GM21381 (cell line): ENCODE results near the gene SRRM5.
"Not testable (repeated sequence)": the region's sequence is repeated elsewhere in the genome, so short reads cannot be mapped to it uniquely, and the experiment has no call there.

Experiments used
- ATAC-seq: cut with Tn5 transposase; IDR thresholded peaks from one replicate; pipeline ENCODE4 v1.9.1; 2021; ENCODE audit warnings: mild to moderate bottlenecking, moderate library complexity; ENCODE audit not compliant: unreplicated experiment

Gene SRRM5

DNA sequence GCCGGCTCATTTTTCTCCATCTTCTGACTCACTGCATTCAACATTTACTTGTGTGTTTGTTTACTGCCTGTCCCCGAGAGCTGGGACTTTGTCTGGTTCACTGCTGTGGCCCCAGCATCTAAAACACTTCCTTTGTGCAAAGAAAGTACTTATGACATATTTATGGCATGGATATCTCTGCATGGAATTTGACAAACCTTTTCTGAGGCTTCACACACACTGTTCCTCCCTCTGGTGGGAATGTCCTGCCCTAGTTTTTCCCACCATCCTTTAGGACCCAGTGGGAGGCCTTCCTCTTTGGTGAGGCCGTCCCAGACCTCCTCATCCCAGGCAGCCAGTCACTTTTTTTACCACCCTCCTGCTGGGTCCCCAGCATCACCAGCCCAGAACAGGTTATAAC, 1.4 kb upstream of the SRRM5 start:
- no peak for ATAC-seq

- ATAC-seq, result no peak
These were observed 486 bp downstream of the SRRM5 start for GRCh38 chr19:43612374-43612773.

DNA sequence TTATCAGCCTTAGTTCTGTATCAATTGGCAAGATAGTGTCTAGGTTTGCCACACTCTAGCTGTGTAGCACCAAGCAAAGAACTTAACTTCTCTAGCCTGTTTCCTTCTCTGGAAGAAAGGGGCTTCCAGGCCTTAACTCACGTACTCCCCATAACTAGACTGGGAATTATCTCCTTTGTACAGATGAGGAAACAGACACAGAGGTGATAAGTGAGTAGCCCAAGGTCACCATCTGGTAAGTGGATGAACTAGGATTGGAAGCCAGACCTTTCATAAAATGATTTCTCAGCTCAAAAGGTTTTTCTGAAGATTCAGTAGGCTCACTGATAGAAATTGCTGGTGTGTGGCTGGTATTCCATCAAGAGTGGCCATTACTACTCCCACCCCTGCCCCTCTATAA, 4.4 kb downstream of the SRRM5 start:
- ATAC-seq, result no peak

DNA sequence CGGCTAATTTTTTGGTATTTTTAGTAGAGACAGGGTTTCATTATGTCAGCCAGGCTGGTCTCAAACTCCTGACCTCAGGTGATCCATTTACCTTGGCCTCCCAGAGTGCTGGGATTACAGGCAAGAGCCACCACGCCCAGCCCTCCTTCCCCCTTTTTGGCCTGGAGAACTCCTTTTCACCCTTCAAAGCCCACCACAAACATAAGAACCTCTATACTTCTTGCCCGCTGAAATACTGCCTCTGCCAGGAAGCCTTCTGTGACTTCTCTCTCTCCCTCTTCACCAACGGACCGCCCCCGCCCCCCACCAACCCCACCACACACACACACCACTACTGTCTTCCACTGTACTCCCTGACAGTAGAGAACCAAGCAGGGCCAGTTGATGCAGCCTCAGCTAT, 5.1 kb downstream of the SRRM5 start:
- ATAC-seq, result no peak

DNA sequence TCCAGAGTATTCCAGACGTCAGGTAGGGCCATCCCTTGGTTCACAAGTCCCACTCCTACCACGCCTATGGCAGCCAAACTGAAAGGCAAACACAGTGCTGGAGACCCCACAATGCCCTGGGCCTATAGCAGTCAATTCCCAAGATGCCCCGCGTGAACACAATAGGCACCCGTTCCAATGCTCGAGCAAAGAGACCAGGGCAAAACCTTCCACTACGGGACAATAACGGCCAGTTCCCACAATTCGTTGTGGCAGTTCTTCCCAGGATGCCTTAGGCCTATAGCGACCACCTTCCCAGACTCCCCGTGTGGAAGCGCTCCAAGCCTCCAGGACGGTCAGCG, 7.0 kb downstream of the SRRM5 start:
- peak; percentile 21 for ATAC-seq

DNA sequence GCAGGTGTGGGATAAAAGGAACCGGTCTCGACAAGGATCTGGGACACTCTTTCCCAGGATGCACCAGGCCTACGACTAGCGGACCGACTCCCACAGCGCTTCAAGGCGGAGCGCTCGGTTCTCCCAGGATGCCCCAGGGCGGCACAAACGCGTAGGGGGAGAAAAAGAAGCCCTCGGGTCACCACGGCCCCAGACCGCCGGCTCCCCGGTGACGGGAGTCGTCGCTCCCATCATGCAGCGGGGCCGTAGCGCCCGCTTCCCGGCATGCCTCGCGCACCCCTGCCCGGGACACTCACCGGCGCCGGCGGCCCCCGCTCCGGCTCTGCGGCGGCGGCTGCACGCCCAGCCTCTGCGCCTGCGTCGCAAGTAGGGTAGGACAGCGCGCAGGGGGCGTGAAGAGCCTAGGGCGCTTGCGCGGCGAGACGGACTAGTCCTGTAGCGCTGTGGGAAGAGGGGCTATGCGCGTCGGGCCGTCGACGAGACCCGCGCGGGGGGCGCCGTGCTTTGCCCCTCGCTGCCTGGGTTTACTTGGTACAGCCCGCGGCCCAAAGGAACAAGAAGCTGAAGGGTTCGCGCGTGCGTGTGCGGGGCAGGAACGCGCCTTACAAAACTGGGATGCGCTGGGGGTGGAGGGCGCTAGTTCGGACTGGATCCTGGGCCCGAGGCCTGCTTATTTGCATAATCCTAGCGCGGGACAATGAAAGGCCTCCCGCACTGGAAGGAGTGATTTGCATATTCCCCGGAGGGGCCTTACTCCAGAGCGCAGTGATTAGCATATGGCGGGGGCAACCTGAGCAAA, 7.6 kb downstream of the SRRM5 start, which contains the start of gene ZNF428:
TSS of gene ZNF428 (minus strand) at position 368 of the 799 bp plus-strand sequence. CDS start 5,325 bp downstream, outside the sequence.
- ATAC-seq, result peak; percentile 70

DNA sequence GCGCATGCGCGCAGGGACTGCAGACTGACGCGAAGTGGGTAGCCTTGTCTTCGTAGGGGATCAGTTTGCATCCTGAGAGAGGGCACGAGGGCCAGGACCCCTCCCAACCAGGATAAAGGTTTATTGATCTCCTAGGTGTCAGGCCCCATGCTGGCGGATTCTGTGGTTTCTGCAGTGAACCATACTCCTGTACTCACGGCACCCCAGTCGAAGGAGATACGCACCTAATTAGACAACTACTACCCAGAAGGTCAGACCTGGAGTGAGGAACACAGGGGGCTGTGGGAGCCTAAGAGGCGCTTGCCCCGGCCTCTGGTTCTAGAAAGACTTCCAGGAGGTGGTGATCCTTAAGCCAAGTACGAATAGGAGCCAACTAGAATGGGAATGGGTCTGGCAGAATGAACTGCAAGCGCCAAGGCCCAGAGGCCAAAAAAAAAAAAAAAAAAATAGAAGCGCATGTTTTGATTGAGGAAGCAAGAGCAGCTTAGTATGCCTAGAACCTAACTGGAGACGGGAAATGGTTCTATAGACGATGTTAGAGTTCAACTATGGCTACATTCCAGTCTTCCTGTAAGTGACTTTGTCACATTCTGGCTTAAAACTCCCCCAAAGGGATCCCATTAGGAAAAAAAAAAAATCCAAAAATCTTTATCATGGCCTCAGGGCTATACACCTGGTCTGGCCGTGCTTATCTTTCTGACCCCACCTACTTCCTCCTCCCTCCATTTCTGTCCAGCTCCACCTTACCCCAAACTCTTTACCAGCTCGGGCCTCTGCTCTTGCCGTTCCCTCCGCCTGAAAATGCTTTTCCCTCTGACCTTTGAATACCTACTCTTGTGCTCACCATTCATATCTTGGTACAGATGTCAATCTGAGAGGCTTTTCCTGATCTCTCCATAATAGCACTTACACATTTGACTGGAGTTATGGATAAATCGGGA, 8.4 kb downstream of the SRRM5 start:
- ATAC-seq, result no peak

- ATAC-seq, result no peak
These were observed 10.2 kb downstream of the SRRM5 start for GRCh38 chr19:43622070-43622469.

DNA sequence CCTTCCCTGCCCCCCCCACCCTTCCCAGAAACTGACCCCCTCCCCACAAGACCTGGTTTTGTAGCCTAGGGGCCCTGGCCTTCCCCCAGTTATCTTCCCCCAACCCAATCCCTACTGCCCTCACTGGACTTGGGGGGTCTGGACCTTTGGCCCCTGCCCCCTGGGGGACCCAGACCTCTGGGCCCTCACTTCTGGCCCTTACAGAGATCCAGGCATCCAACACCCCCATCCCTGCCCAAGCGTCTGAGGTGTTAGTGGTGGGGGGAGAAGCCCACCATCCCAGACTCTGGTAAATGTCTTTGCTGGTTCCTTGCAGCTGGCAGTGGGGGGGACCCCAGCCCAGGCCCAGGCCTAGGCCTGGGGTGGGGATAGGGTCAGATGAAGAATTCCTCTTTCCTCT, 11.1 kb downstream of the SRRM5 start:
- no peak for ATAC-seq

DNA sequence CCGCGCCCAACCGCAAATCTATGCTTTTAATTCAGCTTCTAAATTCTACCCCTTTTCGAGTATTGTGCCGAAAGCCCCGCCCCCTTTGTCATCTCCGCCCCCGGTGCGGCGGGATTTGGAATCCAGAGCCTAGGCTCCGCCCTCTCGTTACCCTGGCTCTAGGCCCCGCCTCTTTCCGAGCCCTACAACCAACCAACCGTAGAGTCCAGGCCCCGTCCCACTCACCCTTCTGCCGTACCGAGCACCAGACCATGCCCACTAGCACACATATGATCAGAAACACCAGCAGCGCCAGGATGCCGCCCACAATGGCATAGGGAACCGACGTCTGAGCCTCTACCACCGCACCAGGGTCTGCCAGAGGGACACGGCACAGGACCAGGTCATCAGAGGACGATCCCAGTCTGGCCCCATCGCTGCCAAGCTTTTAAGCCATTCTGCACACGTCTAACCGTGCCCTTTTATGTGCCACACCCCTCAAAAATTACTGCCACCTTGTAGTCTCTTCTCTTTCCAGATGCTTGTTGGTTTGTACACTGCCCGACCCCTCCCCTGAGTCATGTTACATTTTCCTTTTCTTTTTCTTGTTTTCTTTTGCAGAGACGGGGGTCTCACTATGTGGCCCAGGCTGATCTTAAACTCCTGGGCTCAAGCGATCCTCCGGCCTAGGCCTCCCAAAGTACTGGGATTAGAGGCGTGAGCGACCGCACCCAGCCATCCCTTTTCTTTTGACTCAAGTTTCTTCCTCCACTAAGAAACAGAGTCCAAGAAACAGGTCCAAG, 12.2 kb downstream of the SRRM5 start:
- no peak for ATAC-seq

DNA sequence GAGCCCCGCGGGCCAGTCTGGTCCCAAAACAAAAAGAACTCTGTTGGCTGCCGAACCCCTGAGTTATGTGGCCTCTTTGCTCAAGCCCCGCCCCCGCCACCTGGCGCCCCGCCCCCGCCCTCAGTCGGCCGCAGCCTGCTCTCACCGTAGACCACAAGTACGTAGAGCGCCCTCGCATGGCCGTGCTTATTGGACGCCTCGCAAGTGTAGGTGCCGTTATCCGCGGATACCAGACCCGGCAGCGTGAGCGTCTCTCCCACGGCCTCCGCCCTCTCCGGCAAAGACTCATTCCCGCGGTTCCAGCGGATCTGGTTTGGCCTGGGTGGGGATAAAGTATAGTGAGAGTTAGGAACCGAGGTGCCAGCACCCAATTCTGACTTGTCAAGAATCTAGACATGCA, 13.0 kb downstream of the SRRM5 start:
- ATAC-seq, result no peak

DNA sequence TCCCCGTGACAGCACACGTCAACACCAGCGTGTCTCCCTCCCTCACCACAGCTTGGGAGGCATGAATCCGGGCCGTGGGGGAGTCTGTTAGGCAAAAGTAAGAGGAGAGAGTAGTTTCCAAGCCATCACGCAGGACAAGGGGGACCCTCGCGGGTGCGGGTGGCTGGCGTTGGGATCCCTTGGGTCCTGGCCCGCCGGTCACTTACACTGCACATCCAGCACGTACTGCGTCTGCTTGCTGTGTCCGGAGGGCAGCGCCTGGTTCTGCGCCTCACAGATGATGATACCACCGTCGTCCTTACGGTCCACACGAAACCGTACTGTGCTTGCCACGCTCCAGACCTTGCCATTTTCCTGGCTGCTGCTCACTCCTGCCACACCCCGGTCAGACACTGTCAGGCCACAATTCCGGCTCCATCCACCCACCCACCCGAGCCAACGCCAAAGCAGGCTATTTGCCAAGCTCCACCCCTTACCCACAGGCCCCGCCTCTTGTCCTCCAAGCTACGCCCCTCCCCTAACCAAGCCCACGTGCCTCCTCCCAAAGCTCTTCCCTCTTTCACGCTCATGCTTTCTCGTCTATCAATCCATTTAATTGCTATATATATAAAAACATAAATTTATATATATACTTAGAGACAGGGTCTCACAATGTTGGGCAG, 14.2 kb downstream of the SRRM5 start:
- ATAC-seq, result no peak

GRCh38 chr19:43626838-43627237, 14.9 kb downstream of the SRRM5 start:
- no peak for ATAC-seq

- no peak for ATAC-seq
These were observed 16.9 kb downstream of the SRRM5 start for GRCh38 chr19:43628646-43629326.

- ATAC-seq, result no peak
These were observed 19.6 kb downstream of the SRRM5 start for GRCh38 chr19:43631491-43631890.

DNA sequence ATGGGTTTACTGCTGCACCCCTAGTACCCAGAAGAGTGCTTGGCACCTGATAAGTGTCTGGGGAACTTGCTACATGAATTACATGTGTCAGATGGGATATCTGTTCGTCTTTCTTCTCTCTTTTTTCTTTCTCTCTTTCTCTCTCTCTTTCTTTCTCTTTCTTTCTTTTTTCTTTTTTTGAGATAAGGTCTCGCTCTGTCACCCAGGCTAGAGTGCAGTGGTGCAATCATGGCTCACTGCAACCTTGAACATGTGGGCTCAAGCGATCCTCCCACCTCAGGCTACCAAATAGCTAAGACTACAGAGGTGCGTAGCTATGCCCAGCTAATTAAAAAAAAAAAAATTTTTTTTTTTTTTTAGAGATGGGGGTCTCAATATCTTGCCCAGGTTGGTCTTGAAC, 21.6 kb downstream of the SRRM5 start:
- ATAC-seq, result no peak

GRCh38 chr19:43634068-43634467, 22.2 kb downstream of the SRRM5 start:
- ATAC-seq, result no peak

- ATAC-seq, result no peak
These were observed 22.6 kb downstream of the SRRM5 start for GRCh38 chr19:43634506-43634871.

DNA sequence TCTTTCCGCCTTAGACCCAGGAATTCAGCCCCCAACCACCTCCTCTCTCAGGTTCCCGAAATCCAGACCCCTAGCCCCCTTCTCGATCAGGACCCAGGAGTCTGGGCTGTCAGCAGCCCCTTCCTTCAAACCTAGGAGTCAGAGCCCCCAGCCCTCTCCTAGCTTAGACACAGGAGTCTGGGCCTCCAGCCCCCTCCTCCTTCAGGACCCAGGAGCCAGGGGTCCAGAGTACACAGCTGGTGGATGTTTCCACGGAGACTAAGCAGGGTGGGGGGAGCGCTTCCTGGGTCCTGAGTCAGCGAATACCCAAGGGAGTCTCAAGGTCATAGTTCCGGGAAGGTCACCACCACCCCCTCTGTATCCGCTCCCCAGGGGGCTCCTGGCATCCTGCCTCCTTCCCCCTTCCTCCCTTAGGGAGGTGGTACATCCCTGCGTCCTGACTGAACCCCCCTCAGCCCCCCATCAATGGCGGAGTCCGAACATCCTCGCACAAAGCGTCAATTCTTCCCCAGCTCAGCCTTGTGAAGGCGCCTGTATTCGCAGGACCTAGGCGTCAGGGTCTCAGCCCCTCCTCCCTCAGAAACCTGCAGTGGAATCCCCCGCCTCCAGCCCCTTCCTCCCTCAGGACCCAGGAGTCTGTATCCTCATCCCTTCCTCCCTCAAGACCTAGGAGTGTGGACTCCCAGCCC, 23.1 kb downstream of the SRRM5 start:
- ATAC-seq, result no peak

DNA sequence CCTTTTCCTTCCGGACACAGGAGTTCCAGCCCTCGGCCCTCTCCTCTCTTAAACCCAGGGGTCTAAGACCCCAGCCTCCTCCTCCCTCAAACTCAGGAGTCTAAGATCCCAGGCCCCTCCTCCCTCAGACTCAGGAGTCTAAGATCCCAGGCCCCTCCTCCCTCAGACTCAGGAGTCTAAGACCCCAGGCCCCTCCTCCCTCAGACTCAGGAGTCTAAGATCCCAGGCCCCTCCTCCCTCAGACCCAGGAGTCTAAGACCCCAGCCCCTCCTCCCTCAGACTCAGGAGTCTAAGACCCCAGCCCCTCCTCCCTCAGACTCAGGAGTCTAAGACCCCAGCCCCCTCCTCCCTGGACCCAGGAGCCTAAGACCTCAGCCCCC, 23.7 kb downstream of the SRRM5 start:
- not testable (repeated sequence) for ATAC-seq
